Endothelial cell of umbilical vein (primary cell): Measurements from ENCODE around the gene TAP2. TPM values are rescaled to one million over a fixed set of nuclear protein-coding genes. Genes with fewer than 3 reads are reported as not detected.

Experiments
- BruUV-seq: library from RNA; stranded (reverse); fragments of 400-500 nt; replicated peaks from 2 replicates; lab custom pipeline; 2021; lab: Mats Ljungman, UMichigan
- CTCF ChIA-PET: fragments of 300-600, 350-600 bp; sonication (Branson Sonifier 250); formaldehyde crosslinking; loops from one replicate; lab custom pipeline; 2021; ENCODE audit warnings: antibody characterized with exemption, inconsistent platforms; lab: Charles Lee
- POLR2A ChIA-PET: fragments of 300-600, 350-600 bp; sonication (Branson Sonifier 250); formaldehyde crosslinking; loops from one replicate; lab custom pipeline; 2021; ENCODE audit warnings: antibody characterized with exemption, inconsistent platforms; lab: Charles Lee
- DNase-seq: peaks from one replicate; pipeline ENCODE4 v3.0.0-alpha.2; 2011; ENCODE audit warnings: low read depth, low spot score
- FAIRE-seq: peaks from 2 replicates; lab custom pipeline; 2011; peaks lifted over from hg19 to GRCh38; lab: Jason Lieb, UNC
- H2AFZ ChIP-seq: 2 replicates; pipeline ENCODE4 v1.6.0; 2012; ENCODE audit warnings: low read depth, low read length, control low read depth, inconsistent platforms
- H3K27ac ChIP-seq: 2 replicates; pipeline ENCODE4 v1.5.1; 2011; ENCODE audit warnings: low read depth, mild to moderate bottlenecking, control low read depth, low read length, moderate library complexity; ENCODE audit not compliant: insufficient read depth
- H3K27me3 ChIP-seq, 2 experiments: 2 replicates each; pipeline versions ENCODE4 v1.6.0 to v1.6.1; 2011; ENCODE audit warnings: low read length in 2 of 2, mixed read lengths in 1 of 2; ENCODE audit not compliant: control insufficient read depth in 2 of 2, insufficient read depth in 2 of 2
- H3K36me3 ChIP-seq, 2 experiments: 2 replicates in 1 of 2; 3 replicates in 1 of 2; pipeline ENCODE4 v1.5.1; 2011; ENCODE audit warnings: low read length in 2 of 2, mild to moderate bottlenecking in 1 of 2, moderate library complexity in 1 of 2; ENCODE audit not compliant: control insufficient read depth in 2 of 2, insufficient read depth in 2 of 2; ENCODE audit errors: extremely low read depth in 1 of 2
- H3K4me1 ChIP-seq: 3 replicates; pipeline ENCODE4 v1.5.1; 2011; ENCODE audit warnings: mild to moderate bottlenecking, low read length; ENCODE audit not compliant: control insufficient read depth, insufficient read depth; ENCODE audit errors: extremely low read depth
- H3K4me2 ChIP-seq: 2 replicates; pipeline ENCODE4 v1.6.1; 2011; ENCODE audit warnings: low read length, control low read depth, mixed read lengths; ENCODE audit not compliant: insufficient read depth
- H3K4me3 ChIP-seq, 3 experiments: fragments of 200-600 bp in 1 of 3; sonication (generic), shearing (Covaris generic) in 1 of 3; replicated peaks in 1 of 3; 2 replicates each; pipeline ENCODE4 v1.5.1; 2011 to 2016; ENCODE audit warnings: control low read depth in 3 of 3, low read length in 3 of 3, mild to moderate bottlenecking in 2 of 3, inconsistent platforms in 1 of 3, low read depth in 1 of 3, moderate library complexity in 1 of 3; ENCODE audit not compliant: insufficient read depth in 1 of 3
- H3K79me2 ChIP-seq: 2 replicates; pipeline ENCODE4 v1.6.0; 2012; ENCODE audit warnings: low read length, inconsistent platforms; ENCODE audit not compliant: control insufficient read depth, insufficient read depth
- H3K9ac ChIP-seq: replicated peaks from 2 replicates; pipeline ENCODE3; 2011; ENCODE audit warnings: low read length, control low read depth; ENCODE audit not compliant: insufficient read depth; ENCODE audit errors: extremely low read depth
- H3K9me1 ChIP-seq: replicated peaks from 3 replicates; pipeline ENCODE4 v1.6.0; 2011; ENCODE audit warnings: mild to moderate bottlenecking, low read length; ENCODE audit not compliant: control insufficient read depth, insufficient read depth; ENCODE audit errors: extremely low read depth
- H3K9me3 ChIP-seq: replicated peaks from 2 replicates; pipeline ENCODE4 v1.5.1; 2012; ENCODE audit warnings: low read length, inconsistent platforms; ENCODE audit not compliant: control insufficient read depth, insufficient read depth
- H4K20me1 ChIP-seq: replicated peaks from 2 replicates; pipeline ENCODE3; 2011; ENCODE audit warnings: mild to moderate bottlenecking, low read length; ENCODE audit not compliant: control insufficient read depth, insufficient read depth; ENCODE audit errors: extremely low read depth
- EZH2 ChIP-seq: IDR thresholded peaks from 2 replicates; pipeline ENCODE4 v1.6.1; 2012; ENCODE audit warnings: borderline replicate concordance, low read depth, mild to moderate bottlenecking, moderate library complexity, low read length, inconsistent platforms; ENCODE audit not compliant: severe bottlenecking
- FOS ChIP-seq: IDR thresholded peaks from 2 replicates; pipeline ENCODE4 v1.6.1; 2011; ENCODE audit warnings: mild to moderate bottlenecking, low read length, moderate library complexity, borderline replicate concordance; ENCODE audit not compliant: insufficient read depth
- GATA2 ChIP-seq: IDR thresholded peaks from 2 replicates; pipeline ENCODE4 v1.7.0; 2011; ENCODE audit warnings: low read depth, mild to moderate bottlenecking, moderate library complexity, mixed read lengths, low read length; ENCODE audit not compliant: insufficient read length, insufficient read depth
- JUN ChIP-seq: IDR thresholded peaks from 2 replicates; pipeline ENCODE4 v1.6.1; 2011; ENCODE audit warnings: borderline replicate concordance, low read depth; ENCODE audit not compliant: insufficient read length, insufficient read depth
- MYC ChIP-seq: IDR thresholded peaks from one replicate; pipeline ENCODE4 v1.6.1; 2011; ENCODE audit warnings: mild to moderate bottlenecking, low read depth, low read length
- POLR2A ChIP-seq: IDR thresholded peaks from 2 replicates; pipeline ENCODE4 v1.6.1; 2012; ENCODE audit warnings: low read depth, mild to moderate bottlenecking, control low read depth, low read length
- POLR2AphosphoS5 ChIP-seq: IDR thresholded peaks from 2 replicates; pipeline ENCODE4 v1.6.1; 2012; ENCODE audit warnings: low read depth, mild to moderate bottlenecking, control low read depth, low read length, moderate library complexity; ENCODE audit not compliant: insufficient read depth
- dilution Hi-C: fragments of 300-500 bp; cut with MboI; formaldehyde crosslinking; loops from one replicate; pipeline ENCODE4 v1.15.0; 2019; ENCODE audit warnings: low sequenced_read_pairs; ENCODE audit not compliant: extremely low pct_ligation_motif_present
- intact Hi-C: fragments of 100-400 bp; cut with micrococcal nuclease; formaldehyde crosslinking; loops from one replicate; pipeline ENCODE4 v1.10.0; 2022
- polyA plus RNA-seq, 4 experiments: library from polyadenylated mRNA; depleted of rRNA in 3 of 4; stranded (reverse) in 3 of 4; unstranded in 1 of 4; fragments of >200 nt; gene quantifications; 2 replicates each; pipeline versions ENCODE4 v1.2.1 to v1.2.3, GENCODE V29; 2011 to 2012; ENCODE audit warnings: missing spikeins in 1 of 4
- total RNA-seq: library from RNA; stranded (reverse); gene quantifications from 2 replicates; pipeline ENCODE4 v1.2.3, GENCODE V29; 2021
- TF ChIP-seq, protein P1 (sequence below): IDR thresholded peaks from 2 replicates; pipeline ENCODE4 v1.6.1; 2011; ENCODE audit not compliant: insufficient read depth, insufficient read length
- TF ChIP-seq, protein P2 (sequence below), 2 donors: IDR thresholded peaks; 1 replicate in 1 of 2; 2 replicates in 1 of 2; pipeline ENCODE4 v1.5.1; 2011; ENCODE audit warnings: low read length in 2 of 2, mild to moderate bottlenecking in 2 of 2, moderate library complexity in 2 of 2, control low read depth in 1 of 2, inconsistent platforms in 1 of 2, low read depth in 1 of 2; ENCODE audit not compliant: insufficient read depth in 1 of 2; ENCODE audit errors: extremely low read depth in 1 of 2

TAP2 gene
- total and polyA plus RNA-seq, 2 donors (not counting 3 experiments of a cell fraction or from before 2014, with no cell fraction given), result 18.4 to 57.8 TPM

GRCh38 chr6:32883789-32884188, 45.2 kb upstream of the TAP2 start:
- Histone ChIP-seq H3K27ac (no peak overlapping the region), H3K9me3 (no peaks in the 10 kb centered on the region), H3K4me2 (no peak overlapping the region), H3K9me1 (no peaks in the 10 kb centered on the region), H3K27me3 (peaks cover 45 to 47% of the 10 kb centered on the region in 2 experiments), H4K20me1 (no peaks in the 10 kb centered on the region), H2AFZ (no peak overlapping the region), H3K9ac (no peak overlapping the region), H3K4me1 (no peaks in the 10 kb centered on the region), H3K79me2 (no peaks in the 10 kb centered on the region), H3K36me3 (no peaks in the 10 kb centered on the region), H3K4me3 (no peak overlapping the region)
- POLR2A ChIA-PET, result no interaction called here
- TF ChIP-seq, protein P1, sequence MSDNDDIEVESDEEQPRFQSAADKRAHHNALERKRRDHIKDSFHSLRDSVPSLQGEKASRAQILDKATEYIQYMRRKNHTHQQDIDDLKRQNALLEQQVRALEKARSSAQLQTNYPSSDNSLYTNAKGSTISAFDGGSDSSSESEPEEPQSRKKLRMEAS, result no peak
- TF ChIP-seq, protein P2, sequence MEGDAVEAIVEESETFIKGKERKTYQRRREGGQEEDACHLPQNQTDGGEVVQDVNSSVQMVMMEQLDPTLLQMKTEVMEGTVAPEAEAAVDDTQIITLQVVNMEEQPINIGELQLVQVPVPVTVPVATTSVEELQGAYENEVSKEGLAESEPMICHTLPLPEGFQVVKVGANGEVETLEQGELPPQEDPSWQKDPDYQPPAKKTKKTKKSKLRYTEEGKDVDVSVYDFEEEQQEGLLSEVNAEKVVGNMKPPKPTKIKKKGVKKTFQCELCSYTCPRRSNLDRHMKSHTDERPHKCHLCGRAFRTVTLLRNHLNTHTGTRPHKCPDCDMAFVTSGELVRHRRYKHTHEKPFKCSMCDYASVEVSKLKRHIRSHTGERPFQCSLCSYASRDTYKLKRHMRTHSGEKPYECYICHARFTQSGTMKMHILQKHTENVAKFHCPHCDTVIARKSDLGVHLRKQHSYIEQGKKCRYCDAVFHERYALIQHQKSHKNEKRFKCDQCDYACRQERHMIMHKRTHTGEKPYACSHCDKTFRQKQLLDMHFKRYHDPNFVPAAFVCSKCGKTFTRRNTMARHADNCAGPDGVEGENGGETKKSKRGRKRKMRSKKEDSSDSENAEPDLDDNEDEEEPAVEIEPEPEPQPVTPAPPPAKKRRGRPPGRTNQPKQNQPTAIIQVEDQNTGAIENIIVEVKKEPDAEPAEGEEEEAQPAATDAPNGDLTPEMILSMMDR (IDR thresholded peaks at IDR 0.05; ENCODE audit: extremely low read depth in 1 of 2, insufficient read depth in 1 of 2, low read depth in 1 of 2, low read length in 2 of 2), result no peak
- no peak for TF ChIP-seq EZH2
- no peak for TF ChIP-seq POLR2AphosphoS5
- no peak for TF ChIP-seq JUN
- TF ChIP-seq FOS, result no peak
- no peak for TF ChIP-seq GATA2
- TF ChIP-seq MYC, result no peak
- no peak for TF ChIP-seq POLR2A
- intact Hi-C loops, result loop anchor here (10.0 kb wide), 1 partner anchor 361 kb away; no protein-coding TSS in a partner anchor
- DNase-seq, result no peak
- dilution Hi-C loops, result no loop called here
- BruUV-seq, result no TSS peak
- CTCF ChIA-PET, result interaction anchor here (1.4 to 9.4 kb wide), 4 partner anchors 15 to 102 kb away, joined by 3 to 192 read pairs (median 8); no protein-coding TSS in a partner anchor
- no peak for FAIRE-seq
